Type B pancreatic cell (in vitro differentiated cells): ENCODE data around the gene TMEM114. TPM values are rescaled to one million over a fixed set of nuclear protein-coding genes. Genes with fewer than 3 reads are reported as not detected.

Experiments
- DNase-seq: peaks from one replicate; pipeline ENCODE4 v3.0.0; 2021; ENCODE audit warnings: mixed read lengths; ENCODE audit not compliant: unreplicated experiment; ENCODE audit errors: extremely low spot score
- H3K27ac Mint-ChIP-seq: 2 replicates; pipeline ENCODE4 v1.8.0; 2021; ENCODE audit warnings: mild to moderate bottlenecking, mixed read lengths
- H3K27me3 Mint-ChIP-seq: 2 replicates; pipeline ENCODE4 v1.8.0; 2021; ENCODE audit warnings: mixed read lengths
- H3K36me3 Mint-ChIP-seq: 2 replicates; pipeline ENCODE4 v1.8.0; 2021; ENCODE audit warnings: mixed read lengths
- H3K4me1 Mint-ChIP-seq: one replicate; pipeline ENCODE4 v1.8.0; 2021; ENCODE audit warnings: mixed read lengths; ENCODE audit not compliant: unreplicated experiment
- H3K4me3 Mint-ChIP-seq: 2 replicates; pipeline ENCODE4 v1.8.0; 2021; ENCODE audit warnings: mild to moderate bottlenecking, mixed read lengths
- H3K9me3 Mint-ChIP-seq: 2 replicates; pipeline ENCODE4 v1.8.0; 2021; ENCODE audit warnings: mixed read lengths
- CTCF ChIP-seq: fragments of 200-600 bp; sonication (generic); conservative IDR thresholded peaks from 2 replicates; pipeline ENCODE4 v1.5.0; 2021; ENCODE audit warnings: antibody characterized with exemption, mild to moderate bottlenecking
- total RNA-seq: library from RNA; stranded (reverse); gene quantifications from 2 replicates; pipeline ENCODE4 v1.2.1, GENCODE V29; 2021; ENCODE audit warnings: low replicate concordance

Gene TMEM114
- total RNA-seq, 1 donor from 2014 or later, result not detected

GRCh38 chr16:8625491-8626087 is 35.3 kb upstream of the TMEM114 start:
- H3K27me3 Mint-ChIP-seq, result no peaks in the 10 kb centered on the region
- H3K36me3 Mint-ChIP-seq, result peaks cover 26% of the 10 kb centered on the region
- no peaks in the 10 kb centered on the region for H3K9me3 Mint-ChIP-seq
- peaks cover 9% of the 10 kb centered on the region for H3K4me1 Mint-ChIP-seq
- no peak for TF ChIP-seq CTCF
- no peak overlapping the region for H3K27ac Mint-ChIP-seq
- H3K4me3 Mint-ChIP-seq, result no peak overlapping the region
- no peak for DNase-seq

- no peak for TF ChIP-seq CTCF
- Mint-ChIP-seq H3K4me3 (peak overlapping the region; percentile 51), H3K27me3 (peaks cover 3% of the 10 kb centered on the region), H3K27ac (no peak overlapping the region), H3K36me3 (peaks cover 19% of the 10 kb centered on the region), H3K4me1 (peaks cover 12% of the 10 kb centered on the region), H3K9me3 (no peaks in the 10 kb centered on the region)
- DNase-seq, result no peak
Measured at GRCh38 chr16:8623634-8624033, 33.3 kb upstream of the TMEM114 start.

GRCh38 chr16:8622315-8622656 is 32.0 kb upstream of the TMEM114 start:
- peak overlapping the region; percentile 93 for H3K27ac Mint-ChIP-seq
- no peak for TF ChIP-seq CTCF
- peaks cover 9% of the 10 kb centered on the region for H3K27me3 Mint-ChIP-seq
- no peaks in the 10 kb centered on the region for H3K9me3 Mint-ChIP-seq
- H3K36me3 Mint-ChIP-seq, result peaks cover 9% of the 10 kb centered on the region
- no peak for DNase-seq
- peaks cover 15% of the 10 kb centered on the region for H3K4me1 Mint-ChIP-seq
- peak overlapping the region; percentile 97 for H3K4me3 Mint-ChIP-seq

GRCh38 chr16:8621572-8622314 is 31.4 kb upstream of the TMEM114 start, which contains the start of gene METTL22:
Gene METTL22, plus strand, starts transcription at chr16:8621698. Its CDS starts 3,968 bp downstream, at chr16:8625666.
- H3K9me3 Mint-ChIP-seq, result no peaks in the 10 kb centered on the region
- H3K36me3 Mint-ChIP-seq, result peaks cover 4% of the 10 kb centered on the region
- H3K4me1 Mint-ChIP-seq, result peaks cover 15% of the 10 kb centered on the region
- peak within 1 kb of the TSS; percentile 93 for H3K27ac Mint-ChIP-seq
- H3K27me3 Mint-ChIP-seq, result peaks cover 9% of the 10 kb centered on the region
- DNase-seq, result peak; percentile 95
- no peak for TF ChIP-seq CTCF
- peak within 1 kb of the TSS; percentile 97 for H3K4me3 Mint-ChIP-seq

GRCh38 chr16:8621222-8621571 is 30.9 kb upstream of the TMEM114 start:
- peaks cover 9% of the 10 kb centered on the region for H3K27me3 Mint-ChIP-seq

More at GRCh38 chr16:8621222-8621571, 30.9 kb upstream of the TMEM114 start:
- H3K9me3 Mint-ChIP-seq, result no peaks in the 10 kb centered on the region
- TF ChIP-seq CTCF, result no peak
- peak overlapping the region; percentile 97 for H3K4me3 Mint-ChIP-seq
- peaks cover 4% of the 10 kb centered on the region for H3K36me3 Mint-ChIP-seq
- H3K4me1 Mint-ChIP-seq, result peaks cover 15% of the 10 kb centered on the region
- DNase-seq, result no peak
- H3K27ac Mint-ChIP-seq, result peak overlapping the region; percentile 93
